HEK293 (cell line): ENCODE results near the gene COX7A2.

ENCODE experiments used
- BCL6B ChIP-seq: fragments of 450-650 bp; formaldehyde crosslinking; IDR thresholded peaks from 2 replicates; pipeline ENCODE4 v1.5.1; 2017; ENCODE audit warnings: missing biosample characterization, missing genetic modification characterization
- GFI1B ChIP-seq: fragments of 450-650 bp; formaldehyde crosslinking; IDR thresholded peaks from 2 replicates; pipeline ENCODE4 v1.5.1; 2016; ENCODE audit warnings: missing biosample characterization, missing genetic modification characterization
- GLIS2 ChIP-seq: fragments of 450-650 bp; formaldehyde crosslinking; IDR thresholded peaks from 2 replicates; pipeline ENCODE4 v1.5.1; 2016; ENCODE audit warnings: missing biosample characterization, missing genetic modification characterization
- HOXD13 ChIP-seq: sonication (generic); formaldehyde crosslinking; IDR thresholded peaks from 2 replicates; pipeline ENCODE4 v1.8.0; 2022; ENCODE audit warnings: missing genetic modification reagents, borderline replicate concordance
- IKZF3 ChIP-seq: fragments of 450-650 bp; IDR thresholded peaks from 2 replicates; pipeline ENCODE4 v1.5.0; 2018; ENCODE audit warnings: missing biosample characterization, mild to moderate bottlenecking, missing genetic modification characterization, moderate library complexity
- KLF1 ChIP-seq: fragments of 450-650 bp; formaldehyde crosslinking; IDR thresholded peaks from 2 replicates; pipeline ENCODE4 v1.5.1; 2016; ENCODE audit warnings: missing biosample characterization, missing genetic modification characterization
- KLF8 ChIP-seq: fragments of 450-650 bp; formaldehyde crosslinking; IDR thresholded peaks from 2 replicates; pipeline ENCODE4 v1.5.1; 2016; ENCODE audit warnings: missing biosample characterization, missing genetic modification characterization
- PATZ1 ChIP-seq: fragments of 450-650 bp; formaldehyde crosslinking; IDR thresholded peaks from 2 replicates; pipeline ENCODE4 v1.5.1; 2016; ENCODE audit warnings: missing biosample characterization, missing genetic modification characterization
- PBX3 ChIP-seq: sonication (generic); formaldehyde crosslinking; IDR thresholded peaks from 2 replicates; pipeline ENCODE4 v1.8.1; 2022; ENCODE audit warnings: mild to moderate bottlenecking, moderate library complexity, missing genetic modification reagents
- PRDM4 ChIP-seq: fragments of 450-650 bp; formaldehyde crosslinking; IDR thresholded peaks from 2 replicates; pipeline ENCODE4 v1.5.1; 2017; ENCODE audit warnings: missing biosample characterization, missing genetic modification characterization
- SP2 ChIP-seq: fragments of 450-650 bp; formaldehyde crosslinking; IDR thresholded peaks from 2 replicates; pipeline ENCODE4 v1.5.1; 2016; ENCODE audit warnings: missing biosample characterization, missing genetic modification characterization
- ZBTB17 ChIP-seq: fragments of 450-650 bp; formaldehyde crosslinking; IDR thresholded peaks from 2 replicates; pipeline ENCODE4 v1.5.1; 2016; ENCODE audit warnings: missing biosample characterization, missing genetic modification characterization
- ZBTB6 ChIP-seq: fragments of 450-650 bp; formaldehyde crosslinking; IDR thresholded peaks from 2 replicates; pipeline ENCODE4 v1.5.1; 2017; ENCODE audit warnings: missing biosample characterization, missing genetic modification characterization
- ZIC2 ChIP-seq: fragments of 450-650 bp; formaldehyde crosslinking; IDR thresholded peaks from 2 replicates; pipeline ENCODE4 v1.5.1; 2016; ENCODE audit warnings: missing biosample characterization, missing genetic modification characterization
- ZNF112 ChIP-seq: fragments of 450-650 bp; formaldehyde crosslinking; IDR thresholded peaks from 2 replicates; pipeline ENCODE4 v1.5.0; 2017; ENCODE audit warnings: missing biosample characterization, missing genetic modification characterization
- ZNF146 ChIP-seq: fragments of 450-650 bp; formaldehyde crosslinking; IDR thresholded peaks from 2 replicates; pipeline ENCODE4 v1.5.1; 2016; ENCODE audit warnings: missing biosample characterization, missing genetic modification characterization
- ZNF16 ChIP-seq: fragments of 450-650 bp; formaldehyde crosslinking; IDR thresholded peaks from 2 replicates; pipeline ENCODE4 v1.5.1; 2016; ENCODE audit warnings: low read depth, missing biosample characterization, missing genetic modification characterization
- ZNF169 ChIP-seq: fragments of 450-650 bp; formaldehyde crosslinking; IDR thresholded peaks from 2 replicates; pipeline ENCODE4 v1.5.1; 2016; ENCODE audit warnings: missing biosample characterization, missing genetic modification characterization
- ZNF248 ChIP-seq: fragments of 450-650 bp; formaldehyde crosslinking; IDR thresholded peaks from 2 replicates; pipeline ENCODE4 v1.5.1; 2017; ENCODE audit warnings: missing biosample characterization, missing genetic modification characterization
- ZNF366 ChIP-seq: fragments of 450-650 bp; formaldehyde crosslinking; conservative IDR thresholded peaks from 2 replicates; pipeline ENCODE4 v1.5.1; 2016; ENCODE audit warnings: missing biosample characterization, missing genetic modification characterization
- ZNF391 ChIP-seq: fragments of 450-650 bp; formaldehyde crosslinking; IDR thresholded peaks from 2 replicates; pipeline ENCODE4 v1.5.1; 2016; ENCODE audit warnings: low read depth, missing biosample characterization, missing genetic modification characterization, borderline replicate concordance
- ZNF404 ChIP-seq: fragments of 450-650 bp; formaldehyde crosslinking; IDR thresholded peaks from 2 replicates; pipeline ENCODE4 v1.5.1; 2017; ENCODE audit warnings: missing biosample characterization, missing genetic modification characterization
- ZNF426 ChIP-seq: fragments of 450-650 bp; formaldehyde crosslinking; IDR thresholded peaks from 2 replicates; pipeline ENCODE4 v1.5.1; 2017; ENCODE audit warnings: missing biosample characterization, missing genetic modification characterization, mild to moderate bottlenecking, inconsistent platforms, moderate library complexity
- ZNF473 ChIP-seq: fragments of 450-650 bp; formaldehyde crosslinking; IDR thresholded peaks from 2 replicates; pipeline ENCODE4 v1.5.1; 2017; ENCODE audit warnings: missing biosample characterization, missing genetic modification characterization
- ZNF529 ChIP-seq: fragments of 450-650 bp; formaldehyde crosslinking; IDR thresholded peaks from 2 replicates; pipeline ENCODE4 v1.5.1; 2017; ENCODE audit warnings: missing genetic modification characterization, missing biosample characterization; ENCODE audit not compliant: insufficient replicate concordance
- ZNF610 ChIP-seq: fragments of 450-650 bp; formaldehyde crosslinking; IDR thresholded peaks from 2 replicates; pipeline ENCODE4 v1.5.1; 2016; ENCODE audit warnings: missing biosample characterization, missing genetic modification characterization, borderline replicate concordance
- ZNF626 ChIP-seq: fragments of 450-650 bp; sonication (Bioruptor Pico); formaldehyde crosslinking; IDR thresholded peaks from 2 replicates; pipeline ENCODE4 v1.5.1; 2018; ENCODE audit warnings: missing biosample characterization, missing genetic modification characterization, inconsistent platforms
- ZNF654 ChIP-seq: fragments of 450-650 bp; formaldehyde crosslinking; IDR thresholded peaks from 2 replicates; pipeline ENCODE4 v1.5.1; 2016; ENCODE audit warnings: low read depth, missing biosample characterization, missing genetic modification characterization
- ZNF658 ChIP-seq: fragments of 450-650 bp; formaldehyde crosslinking; IDR thresholded peaks from 2 replicates; pipeline ENCODE4; 2016; ENCODE audit warnings: missing biosample characterization, missing genetic modification characterization
- ZNF660 ChIP-seq: fragments of 450-650 bp; IDR thresholded peaks from 2 replicates; pipeline ENCODE4 v1.5.1; 2018; ENCODE audit warnings: missing biosample characterization, mild to moderate bottlenecking, missing genetic modification characterization
- ZNF701 ChIP-seq: fragments of 450-650 bp; formaldehyde crosslinking; IDR thresholded peaks from 2 replicates; pipeline ENCODE4 v1.5.1; 2016; ENCODE audit warnings: missing biosample characterization, missing genetic modification characterization
- ZNF704 ChIP-seq: fragments of 450-650 bp; formaldehyde crosslinking; IDR thresholded peaks from 2 replicates; pipeline ENCODE4 v1.5.1; 2016; ENCODE audit warnings: missing biosample characterization, missing genetic modification characterization
- ZNF791 ChIP-seq: fragments of 450-650 bp; formaldehyde crosslinking; IDR thresholded peaks from 2 replicates; pipeline ENCODE4 v1.5.1; 2016; ENCODE audit warnings: missing biosample characterization, missing genetic modification characterization

Gene COX7A2

GRCh38 chr6:75284632-75285282 is 41.2 kb upstream of the COX7A2 start, which contains the start of gene TMEM30A (continued):
- TF ChIP-seq ZNF473 (tag by site-specific recombination), result no peak
- no peak for TF ChIP-seq BCL6B (tag by site-specific recombination)
- TF ChIP-seq ZNF610 (tag by site-specific recombination), result 0 out of 2 replicates have a peak, but pooled peaks have one; percentile 2
- peak; percentile 81; the same call in 1 of the 2 replicates for TF ChIP-seq GLIS2 (tag by site-specific recombination)
- no peak for TF ChIP-seq ZNF654 (tag by site-specific recombination)
- TF ChIP-seq HOXD13 (CRISPR knock-in tag), result peak; percentile 42; the same call in 1 of the 2 replicates
- TF ChIP-seq ZNF660 (tag by site-specific recombination), result no peak
- peak; percentile 53 for TF ChIP-seq ZIC2 (tag by site-specific recombination)
- TF ChIP-seq ZNF391 (tag by site-specific recombination), result peak; percentile 57; the same call in 1 of the 2 replicates
- no peak for TF ChIP-seq ZNF626 (tag by site-specific recombination)
- TF ChIP-seq ZNF366 (tag by site-specific recombination), result peak; percentile 100
- TF ChIP-seq PRDM4 (tag by site-specific recombination), result no peak
- TF ChIP-seq ZBTB17 (tag by site-specific recombination), result peak; percentile 99
- no peak for TF ChIP-seq ZNF529 (tag by site-specific recombination)
- no peak for TF ChIP-seq ZNF704 (tag by site-specific recombination)
- no peak for TF ChIP-seq ZNF16 (tag by site-specific recombination)
- no peak for TF ChIP-seq ZNF169 (tag by site-specific recombination)
- no peak for TF ChIP-seq ZNF426 (tag by site-specific recombination)
- no peak for TF ChIP-seq ZNF404 (tag by site-specific recombination)
- TF ChIP-seq ZNF791 (tag by site-specific recombination), result no peak
- no peak for TF ChIP-seq ZNF658 (tag by site-specific recombination)
- peak; percentile 96 for TF ChIP-seq PATZ1 (tag by site-specific recombination)
- peak; percentile 63 for TF ChIP-seq ZBTB6 (tag by site-specific recombination)
- TF ChIP-seq ZNF248, result no peak
- TF ChIP-seq ZNF701 (tag by site-specific recombination), result no peak
- TF ChIP-seq PBX3 (CRISPR knock-in tag), result peak; percentile 64; the same call in 1 of the 2 replicates
- TF ChIP-seq SP2 (tag by site-specific recombination), result peak; percentile 100
- TF ChIP-seq KLF1 (tag by site-specific recombination), result peak; percentile 76
- TF ChIP-seq GFI1B (tag by site-specific recombination), result no peak
- TF ChIP-seq IKZF3 (tag by site-specific recombination), result peak; percentile 100
- TF ChIP-seq KLF8 (tag by site-specific recombination), result peak; percentile 95
- no peak for TF ChIP-seq ZNF146 (tag by site-specific recombination)
- TF ChIP-seq ZNF112 (tag by site-specific recombination), result no peak
